Measurements from ENCODE around the gene ZFR2.

ZFR2 gene

DNA sequence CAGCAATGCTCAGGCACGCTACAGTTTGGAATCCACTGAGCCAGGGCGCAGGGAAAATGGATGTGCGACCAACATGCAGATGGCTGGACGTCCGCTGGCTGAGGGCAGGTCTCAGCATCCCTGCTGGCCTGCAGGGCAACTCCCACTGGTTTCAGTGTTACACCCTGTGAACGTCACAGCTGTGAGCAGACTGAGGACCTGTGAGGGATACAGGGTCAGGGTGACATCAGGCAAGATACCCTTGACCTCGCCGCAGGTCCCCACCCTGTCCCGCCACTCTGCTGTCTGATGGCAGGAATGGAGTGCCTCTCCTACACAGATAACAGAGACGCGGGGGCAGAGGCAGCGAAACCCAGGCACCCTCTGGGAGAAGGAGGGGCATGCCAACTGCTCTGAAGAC is 19.1 kb downstream of the ZFR2 start:
- TF ChIP-seq, protein P1, sequence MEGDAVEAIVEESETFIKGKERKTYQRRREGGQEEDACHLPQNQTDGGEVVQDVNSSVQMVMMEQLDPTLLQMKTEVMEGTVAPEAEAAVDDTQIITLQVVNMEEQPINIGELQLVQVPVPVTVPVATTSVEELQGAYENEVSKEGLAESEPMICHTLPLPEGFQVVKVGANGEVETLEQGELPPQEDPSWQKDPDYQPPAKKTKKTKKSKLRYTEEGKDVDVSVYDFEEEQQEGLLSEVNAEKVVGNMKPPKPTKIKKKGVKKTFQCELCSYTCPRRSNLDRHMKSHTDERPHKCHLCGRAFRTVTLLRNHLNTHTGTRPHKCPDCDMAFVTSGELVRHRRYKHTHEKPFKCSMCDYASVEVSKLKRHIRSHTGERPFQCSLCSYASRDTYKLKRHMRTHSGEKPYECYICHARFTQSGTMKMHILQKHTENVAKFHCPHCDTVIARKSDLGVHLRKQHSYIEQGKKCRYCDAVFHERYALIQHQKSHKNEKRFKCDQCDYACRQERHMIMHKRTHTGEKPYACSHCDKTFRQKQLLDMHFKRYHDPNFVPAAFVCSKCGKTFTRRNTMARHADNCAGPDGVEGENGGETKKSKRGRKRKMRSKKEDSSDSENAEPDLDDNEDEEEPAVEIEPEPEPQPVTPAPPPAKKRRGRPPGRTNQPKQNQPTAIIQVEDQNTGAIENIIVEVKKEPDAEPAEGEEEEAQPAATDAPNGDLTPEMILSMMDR (conservative IDR thresholded peaks at IDR 0.05; ENCODE audit: control insufficient read depth, insufficient read depth, low read depth, low read length) = no peak
- no peak for DNase-seq (ENCODE audit: low read depth)
- no peak overlapping the region for H3K4me3 ChIP-seq (ENCODE audit: control insufficient read depth, low read depth, low read length)

DNA sequence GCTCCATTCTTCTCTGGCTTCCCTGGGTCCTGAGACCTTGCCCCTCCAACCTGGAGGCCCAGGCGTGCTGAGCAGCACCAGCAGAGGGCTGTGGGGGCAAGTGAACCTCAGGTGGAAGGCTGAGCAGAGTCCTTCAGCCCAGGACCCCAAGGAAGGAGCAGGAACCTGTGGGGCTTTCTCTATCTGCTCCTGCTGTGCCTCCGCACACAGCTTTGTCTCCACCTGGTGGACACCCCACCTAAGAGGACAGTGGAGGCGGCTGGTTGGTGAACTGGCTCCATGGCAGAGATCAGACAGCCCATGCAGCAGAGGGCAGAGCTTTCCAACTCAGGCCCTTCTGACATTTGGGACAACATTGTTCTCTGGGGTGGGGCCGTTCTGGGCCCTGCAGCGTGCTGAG is 19.7 kb downstream of the ZFR2 start:
- peak; percentile 11 for DNase-seq (ENCODE audit: low read depth)
- TF ChIP-seq, protein P1 (conservative IDR thresholded peaks at IDR 0.05; ENCODE audit: control insufficient read depth, insufficient read depth, low read depth, low read length) = peak; percentile 39
- H3K4me3 ChIP-seq (ENCODE audit: control insufficient read depth, low read depth, low read length) = no peak overlapping the region

GRCh38 chr19:3844596-3844995 is 24.2 kb downstream of the ZFR2 start:
- DNase-seq (ENCODE audit: low read depth) = peak; percentile 12
- H3K4me3 ChIP-seq (ENCODE audit: control insufficient read depth, low read depth, low read length) = no peak overlapping the region
- TF ChIP-seq, protein P1 (conservative IDR thresholded peaks at IDR 0.05; ENCODE audit: control insufficient read depth, insufficient read depth, low read depth, low read length) = no peak

DNA sequence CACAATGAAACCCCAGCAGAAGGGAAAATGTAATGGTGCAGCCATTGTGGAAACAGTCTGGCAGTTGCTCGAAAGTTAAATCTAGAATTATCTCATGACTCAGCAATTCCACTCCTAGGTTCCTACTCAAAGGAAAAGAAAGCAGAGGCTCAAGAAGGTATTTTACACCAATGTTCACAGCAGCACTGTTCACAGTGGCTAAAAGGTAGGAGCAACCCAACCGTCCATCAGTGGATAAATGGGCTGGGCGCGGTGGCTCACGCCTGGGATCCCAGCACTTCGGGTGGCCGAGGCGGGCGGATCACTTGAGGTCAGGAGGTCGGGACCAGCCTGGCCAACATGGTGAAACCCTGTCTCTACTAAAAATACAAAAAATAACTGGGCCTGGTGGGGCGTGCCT is 25.9 kb downstream of the ZFR2 start:
- DNase-seq (ENCODE audit: low read depth) = no peak
- H3K4me3 ChIP-seq (ENCODE audit: control insufficient read depth, low read depth, low read length) = no peak overlapping the region
- TF ChIP-seq, protein P1 (conservative IDR thresholded peaks at IDR 0.05; ENCODE audit: control insufficient read depth, insufficient read depth, low read depth, low read length) = no peak

DNA sequence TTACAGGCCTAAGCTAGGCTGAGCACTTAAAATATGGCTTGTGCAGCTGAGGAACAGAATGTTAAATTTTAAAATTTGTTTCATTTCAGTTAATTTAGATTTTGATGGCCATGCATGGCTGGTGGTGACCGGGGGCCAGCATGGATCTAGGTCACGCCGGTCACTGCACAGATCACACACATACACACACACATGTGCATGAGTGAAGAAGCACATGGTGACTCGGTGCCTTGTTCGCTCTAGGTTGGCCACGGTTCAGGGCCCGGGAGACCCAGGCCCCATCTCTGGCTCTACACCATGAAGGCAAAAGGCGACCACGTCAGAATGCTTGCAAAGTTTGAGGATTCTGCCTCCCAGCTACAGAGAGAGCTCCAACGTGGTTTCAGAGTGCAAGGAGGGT is 28.0 kb downstream of the ZFR2 start:
- TF ChIP-seq, protein P1 (conservative IDR thresholded peaks at IDR 0.05; ENCODE audit: control insufficient read depth, insufficient read depth, low read depth, low read length) = no peak
- H3K4me3 ChIP-seq (ENCODE audit: control insufficient read depth, low read depth, low read length) = no peak overlapping the region
- DNase-seq (ENCODE audit: low read depth) = no peak

- TF ChIP-seq, protein P1 (conservative IDR thresholded peaks at IDR 0.05; ENCODE audit: control insufficient read depth, insufficient read depth, low read depth, low read length) = no peak
- no peak for DNase-seq (ENCODE audit: low read depth)
- H3K4me3 ChIP-seq (ENCODE audit: control insufficient read depth, low read depth, low read length) = no peak overlapping the region
Observed at GRCh38 chr19:3839941-3840340, 28.9 kb downstream of the ZFR2 start.

DNA sequence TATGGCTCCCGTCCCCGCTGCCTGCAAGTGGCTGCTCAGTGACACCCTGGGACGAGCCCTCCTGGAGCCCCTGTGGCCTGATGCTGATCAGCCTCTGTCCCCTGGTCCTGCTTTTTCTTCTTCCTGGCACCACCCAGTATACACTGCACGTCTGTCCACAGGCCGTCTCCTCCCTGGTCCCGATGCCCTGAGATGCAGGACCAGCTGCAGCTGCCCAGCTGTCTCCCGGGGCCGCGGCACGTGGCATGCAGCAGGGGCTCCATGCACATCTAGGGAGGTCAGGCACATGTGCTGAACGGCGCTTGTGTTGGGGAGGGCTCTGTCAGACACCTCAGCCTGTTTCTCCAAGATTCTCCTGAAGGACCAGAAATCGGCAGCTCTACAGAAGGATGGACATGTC is 30.2 kb downstream of the ZFR2 start:
- H3K4me3 ChIP-seq (ENCODE audit: control insufficient read depth, low read depth, low read length) = no peak overlapping the region
- TF ChIP-seq, protein P1 (conservative IDR thresholded peaks at IDR 0.05; ENCODE audit: control insufficient read depth, insufficient read depth, low read depth, low read length) = no peak
- DNase-seq (ENCODE audit: low read depth) = no peak

Data from fibroblast of mammary gland (primary cell).